Measurements from ENCODE around the gene RIC3.

RIC3 gene

GRCh38 chr11:8070417-8071115 lies 98.3 kb downstream of the RIC3 start:
- H4K20me1 ChIP-seq (ENCODE audit: insufficient read depth, low read length): no peaks in the 10 kb centered on the region
- no peaks in the 10 kb centered on the region for H3K9me3 ChIP-seq (ENCODE audit: low read length)
- no peaks in the 10 kb centered on the region for H3K27me3 ChIP-seq (ENCODE audit: insufficient read depth, low read length)
- no peak overlapping the region for H3K27ac ChIP-seq (ENCODE audit: low read depth, low read length, poor library complexity, severe bottlenecking)
- no peaks in the 10 kb centered on the region for H3F3A ChIP-seq (ENCODE audit: insufficient read depth, low read length)
- TF ChIP-seq EZH2 (IDR thresholded peaks at IDR 0.05; ENCODE audit: borderline replicate concordance, low read length) (no peak), CTCF (IDR thresholded peaks at IDR 0.05; ENCODE audit: low read length) (peak; percentile 52)
- no peak overlapping the region for H3K4me3 ChIP-seq (ENCODE audit: low read depth, low read length, poor library complexity, severe bottlenecking)
- no peak overlapping the region for H2AFZ ChIP-seq (ENCODE audit: low read length)
- no peaks in the 10 kb centered on the region for H3K79me2 ChIP-seq (ENCODE audit: insufficient read depth, low read length)
- no peaks in the 10 kb centered on the region for H3K9me2 ChIP-seq (ENCODE audit: low read depth, low read length)
- no peaks in the 10 kb centered on the region for H3K4me1 ChIP-seq (ENCODE audit: insufficient read depth, low read length, severe bottlenecking)
- no peak overlapping the region for H3K4me2 ChIP-seq (ENCODE audit: low read length)
- no peaks in the 10 kb centered on the region for H3K36me3 ChIP-seq (ENCODE audit: insufficient read depth, low read length)
- H3K9ac ChIP-seq (ENCODE audit: low read length): no peak overlapping the region

- Histone ChIP-seq H3K27me3 (ENCODE audit: insufficient read depth, low read length) (no peaks in the 10 kb centered on the region), H3K9me2 (ENCODE audit: low read depth, low read length) (no peaks in the 10 kb centered on the region), H4K20me1 (ENCODE audit: insufficient read depth, low read length) (no peaks in the 10 kb centered on the region), H2AFZ (ENCODE audit: low read length) (no peak overlapping the region), H3K4me1 (ENCODE audit: insufficient read depth, low read length, severe bottlenecking) (no peaks in the 10 kb centered on the region), H3F3A (ENCODE audit: insufficient read depth, low read length) (no peaks in the 10 kb centered on the region), H3K36me3 (ENCODE audit: insufficient read depth, low read length) (no peaks in the 10 kb centered on the region), H3K27ac (ENCODE audit: low read depth, low read length, poor library complexity, severe bottlenecking) (no peak overlapping the region), H3K9me3 (ENCODE audit: low read length) (no peaks in the 10 kb centered on the region), H3K79me2 (ENCODE audit: insufficient read depth, low read length) (no peaks in the 10 kb centered on the region), H3K4me3 (ENCODE audit: low read depth, low read length, poor library complexity, severe bottlenecking) (no peak overlapping the region), H3K4me2 (ENCODE audit: low read length) (no peak overlapping the region), H3K9ac (ENCODE audit: low read length) (no peak overlapping the region)
- TF ChIP-seq CTCF (IDR thresholded peaks at IDR 0.05; ENCODE audit: low read length): no peak
- no peak for TF ChIP-seq EZH2 (IDR thresholded peaks at IDR 0.05; ENCODE audit: borderline replicate concordance, low read length)
Observed at GRCh38 chr11:8069771-8070170, 99.1 kb downstream of the RIC3 start.

GRCh38 chr11:8068605-8069221 lies 100.1 kb downstream of the RIC3 start:
- no peak overlapping the region for H3K4me2 ChIP-seq (ENCODE audit: low read length)
- no peak overlapping the region for H2AFZ ChIP-seq (ENCODE audit: low read length)
- H4K20me1 ChIP-seq (ENCODE audit: insufficient read depth, low read length): no peaks in the 10 kb centered on the region
- H3K27me3 ChIP-seq (ENCODE audit: insufficient read depth, low read length): no peaks in the 10 kb centered on the region
- no peak overlapping the region for H3K27ac ChIP-seq (ENCODE audit: low read depth, low read length, poor library complexity, severe bottlenecking)
- no peak overlapping the region for H3K4me3 ChIP-seq (ENCODE audit: low read depth, low read length, poor library complexity, severe bottlenecking)
- TF ChIP-seq EZH2 (IDR thresholded peaks at IDR 0.05; ENCODE audit: borderline replicate concordance, low read length) (no peak), CTCF (IDR thresholded peaks at IDR 0.05; ENCODE audit: low read length) (no peak)
- no peak overlapping the region for H3K9ac ChIP-seq (ENCODE audit: low read length)
- no peaks in the 10 kb centered on the region for H3F3A ChIP-seq (ENCODE audit: insufficient read depth, low read length)
- H3K9me3 ChIP-seq (ENCODE audit: low read length): no peaks in the 10 kb centered on the region
- no peaks in the 10 kb centered on the region for H3K36me3 ChIP-seq (ENCODE audit: insufficient read depth, low read length)
- H3K79me2 ChIP-seq (ENCODE audit: insufficient read depth, low read length): no peaks in the 10 kb centered on the region
- H3K9me2 ChIP-seq (ENCODE audit: low read depth, low read length): no peaks in the 10 kb centered on the region
- H3K4me1 ChIP-seq (ENCODE audit: insufficient read depth, low read length, severe bottlenecking): no peaks in the 10 kb centered on the region

Measured in OCI-LY1 (cell line).